Measurements from ENCODE around the gene KCNJ18.
"Not testable (repeated sequence)": the region's sequence is repeated elsewhere in the genome, so short reads cannot be mapped to it uniquely, and the experiment has no call there.

Gene KCNJ18

DNA sequence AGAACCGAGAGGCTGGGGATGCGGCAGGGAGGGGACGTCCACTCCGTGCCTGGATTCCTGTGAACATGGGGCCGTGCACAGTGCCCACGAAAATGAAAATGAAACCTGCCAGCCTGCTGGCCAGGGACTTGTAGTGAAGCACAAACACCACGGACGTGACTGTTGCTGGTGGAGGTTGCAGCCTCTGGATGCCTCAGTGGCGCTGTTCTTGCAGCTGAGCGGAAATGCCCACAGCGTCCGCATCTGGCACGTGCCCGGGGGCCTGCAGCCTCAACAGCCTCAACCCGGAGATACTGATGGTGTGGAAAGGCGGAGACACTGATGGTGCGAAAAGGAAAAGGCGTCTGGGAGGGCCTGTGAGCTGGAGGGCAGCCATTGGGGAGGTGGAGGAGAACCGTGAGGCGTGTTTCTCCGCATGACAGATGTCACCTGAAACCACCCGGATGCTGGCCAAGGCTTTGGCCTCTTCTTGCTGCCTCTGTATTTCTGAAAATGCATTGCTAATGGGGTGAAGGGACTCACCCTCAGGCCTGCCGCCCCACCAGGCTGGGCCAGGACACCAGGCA, 44.8 kb downstream of the KCNJ18 start:
- DNase-seq = not testable (repeated sequence)

DNA sequence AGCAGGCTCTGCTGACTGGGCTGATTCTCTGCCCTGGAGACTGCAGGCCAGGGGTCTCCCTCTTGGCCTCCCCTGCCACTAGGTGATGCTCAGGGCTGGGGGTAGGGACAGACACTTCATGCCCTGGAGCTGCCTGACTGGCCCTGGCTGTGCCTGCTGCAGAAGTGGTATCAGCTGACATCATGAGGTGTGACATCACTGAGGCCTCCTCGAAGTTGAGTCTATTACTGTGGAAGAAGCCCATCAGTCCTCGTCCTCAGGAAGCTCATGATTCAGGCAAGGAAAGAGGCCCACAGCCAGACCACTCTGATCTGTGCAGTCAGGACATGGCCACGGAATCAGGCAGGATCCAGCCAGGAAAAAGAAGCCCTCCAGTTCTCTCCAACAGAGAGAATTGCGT, 45.9 kb downstream of the KCNJ18 start:
- not testable (repeated sequence) for DNase-seq

DNA sequence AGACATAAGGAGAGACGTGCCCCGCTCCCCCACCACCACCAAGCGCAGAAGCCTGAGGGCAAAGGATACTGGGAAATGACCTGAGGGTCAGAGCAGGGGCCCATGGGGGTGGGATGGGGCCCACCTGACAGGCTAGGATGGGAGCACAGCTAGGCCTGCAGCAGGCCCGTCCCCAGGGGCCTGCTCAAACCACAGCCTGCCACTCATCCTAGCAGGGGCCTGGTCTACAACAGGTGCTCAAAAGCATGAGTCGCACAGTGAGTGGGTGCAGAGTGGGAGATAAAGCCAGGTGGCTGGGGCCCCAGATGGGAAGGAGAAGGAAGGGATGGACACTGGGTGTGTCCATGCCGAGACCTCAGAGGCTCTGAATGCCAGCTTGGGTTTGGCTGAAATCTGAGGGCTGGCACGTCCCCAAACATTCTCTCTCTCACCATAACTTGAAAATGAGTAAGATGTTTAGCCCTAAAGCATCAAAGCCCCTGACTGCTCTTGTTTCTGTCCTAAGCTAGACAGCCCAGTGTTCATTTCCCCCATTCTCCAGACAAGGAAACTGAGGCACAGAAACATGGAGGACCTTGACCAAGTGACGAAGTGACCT, 46.7 kb downstream of the KCNJ18 start:
- DNase-seq = not testable (repeated sequence)

DNA sequence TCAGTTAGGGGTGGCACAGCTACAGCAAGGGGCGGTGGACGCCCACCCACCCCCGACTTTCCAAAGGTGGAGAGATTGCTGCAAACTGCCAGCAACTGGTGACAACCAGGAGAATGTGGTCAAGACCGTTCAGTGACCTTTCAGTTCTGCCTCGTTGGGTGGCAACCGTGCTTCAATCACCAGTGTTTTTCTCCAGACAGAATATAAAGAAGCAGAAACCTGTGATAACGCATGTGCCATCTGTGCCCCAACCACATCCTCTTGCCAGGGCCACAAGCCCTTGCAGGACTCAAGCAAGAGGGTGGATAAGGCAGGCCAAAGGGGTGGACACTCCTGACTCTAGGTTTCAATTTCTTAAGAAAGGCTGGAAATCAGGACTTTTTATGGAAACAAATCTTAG, 47.2 kb downstream of the KCNJ18 start:
- not testable (repeated sequence) for DNase-seq

DNA sequence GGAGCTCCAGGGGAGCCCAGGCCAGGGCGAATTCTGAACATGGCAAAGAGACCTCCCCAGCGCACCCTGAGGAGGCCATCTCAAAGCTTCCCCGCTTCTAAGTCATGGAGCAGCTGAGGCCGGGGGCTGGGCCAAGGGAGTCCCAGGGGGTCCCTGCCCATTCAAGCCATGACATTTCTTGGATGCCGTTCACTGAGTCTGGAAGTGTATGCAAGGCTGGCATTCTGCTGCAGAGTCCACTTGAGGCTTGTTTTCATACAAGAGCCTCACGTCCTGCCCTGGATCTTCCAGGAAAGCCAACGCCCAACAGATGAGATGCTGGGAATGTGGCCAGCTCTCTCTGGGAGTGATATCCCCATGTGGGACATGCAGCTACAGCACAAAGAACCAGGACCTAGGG, 48.5 kb downstream of the KCNJ18 start:
- not testable (repeated sequence) for DNase-seq

DNA sequence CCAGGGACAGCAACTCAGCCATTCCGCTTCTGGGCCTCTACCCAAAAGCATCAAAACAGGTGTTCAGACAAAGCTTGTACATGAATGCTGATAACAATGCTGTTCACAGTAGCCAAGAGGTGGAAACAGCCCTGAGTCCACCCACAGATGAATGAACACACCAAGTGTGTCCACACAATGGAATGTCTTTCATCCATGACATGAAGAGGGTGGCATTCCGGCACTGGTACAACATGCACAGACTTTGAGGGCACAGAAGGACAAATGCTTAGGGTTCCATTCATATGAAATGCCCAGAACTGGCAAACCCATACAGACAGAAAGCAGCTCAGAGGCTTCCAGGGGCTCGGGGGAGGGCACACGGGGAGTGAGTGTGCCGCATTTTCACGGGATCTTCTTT, 49.2 kb downstream of the KCNJ18 start:
- DNase-seq = not testable (repeated sequence)

DNA sequence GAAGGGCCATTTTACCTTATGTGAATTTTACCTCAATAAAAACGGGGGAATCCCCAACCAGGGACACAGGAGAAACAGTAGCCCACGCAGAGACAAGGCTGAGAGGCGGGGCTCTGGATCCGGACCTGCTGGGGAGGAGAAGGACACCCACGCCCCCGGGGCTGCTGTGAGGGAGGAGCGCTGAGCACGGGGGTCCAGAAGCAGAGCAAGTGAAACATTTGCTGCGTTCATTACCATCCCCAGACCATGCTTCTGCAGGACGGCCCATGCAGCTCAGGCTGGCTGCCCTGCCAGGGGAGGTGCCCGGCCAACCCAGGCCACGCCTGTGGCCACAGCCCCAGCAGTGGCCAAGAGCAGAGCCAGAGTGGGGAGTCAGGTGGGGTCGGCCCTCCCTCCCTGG, 50.0 kb downstream of the KCNJ18 start:
- DNase-seq = no peak

DNA sequence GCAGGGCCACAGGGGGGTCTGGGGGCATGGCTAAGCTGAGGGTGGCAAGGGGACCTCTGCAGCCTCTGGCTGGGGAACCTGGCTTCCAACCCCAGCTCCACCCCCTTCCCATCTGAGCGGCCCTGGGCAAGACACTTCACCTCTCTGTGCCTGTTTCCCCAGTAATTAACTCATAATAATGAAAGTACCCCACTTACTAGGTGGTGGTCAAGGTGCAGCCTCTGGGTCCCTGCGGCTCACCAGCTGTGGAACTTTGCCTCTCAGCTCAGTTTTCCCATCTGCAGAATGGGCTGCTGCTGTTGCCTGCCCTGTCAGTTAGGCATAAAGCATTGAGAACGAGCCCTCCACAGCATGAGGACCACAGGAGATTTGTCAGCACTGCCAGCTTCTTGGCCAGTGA, 51.8 kb downstream of the KCNJ18 start:
- not testable (repeated sequence) for DNase-seq

DNA sequence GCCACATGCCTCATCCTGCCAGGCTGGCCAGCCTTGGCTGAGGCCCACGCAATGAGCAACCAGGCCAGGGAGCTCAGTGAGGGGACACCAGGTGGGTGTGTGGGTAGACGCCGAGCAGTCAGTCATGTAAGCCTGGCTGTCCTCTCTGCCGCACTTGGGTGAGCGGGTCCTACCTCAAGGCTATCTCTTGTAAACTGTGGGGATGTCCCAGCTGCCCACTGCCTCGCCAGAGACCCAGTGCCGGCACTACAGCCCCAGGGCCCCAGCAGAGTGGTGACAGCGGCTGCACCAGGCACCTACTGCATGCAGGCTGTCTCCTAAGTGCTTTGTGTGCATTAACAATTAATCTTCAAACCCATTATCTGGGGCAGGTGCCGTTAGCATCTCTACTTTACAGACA, 52.3 kb downstream of the KCNJ18 start:
- not testable (repeated sequence) for DNase-seq

DNA sequence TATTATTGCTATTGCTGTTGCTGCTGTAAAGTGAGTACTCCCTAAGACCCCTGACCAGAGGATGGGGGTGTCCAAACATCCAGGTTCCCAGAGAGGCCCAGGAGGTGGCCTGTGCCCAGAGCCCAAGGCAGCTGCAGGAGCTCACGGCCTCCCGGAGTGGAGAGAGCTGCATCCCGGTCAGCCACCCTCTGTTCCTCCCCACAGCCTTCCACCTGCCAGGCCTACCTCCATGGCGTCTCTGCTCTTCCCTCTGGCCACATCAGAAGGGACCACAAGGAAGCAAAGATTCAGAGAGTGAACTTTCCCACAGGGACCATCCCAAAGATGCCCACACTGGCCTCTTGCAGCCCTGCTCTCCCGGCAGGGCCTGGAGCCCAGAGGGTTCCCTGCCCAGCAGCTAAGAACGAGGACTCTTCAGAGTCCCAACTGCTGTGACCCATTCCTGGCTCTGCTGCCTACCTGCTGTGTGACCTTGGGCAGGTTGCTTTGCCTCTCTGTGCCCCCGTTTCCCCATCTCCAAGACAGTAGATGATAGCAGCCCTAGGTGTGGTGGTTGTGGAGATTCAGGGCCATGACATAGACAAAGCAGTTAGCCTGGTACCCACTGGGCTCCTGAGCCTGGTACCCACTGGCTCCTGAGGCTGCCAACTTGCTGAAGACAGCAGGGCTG, 53.2 kb downstream of the KCNJ18 start:
- not testable (repeated sequence) for DNase-seq

DNA sequence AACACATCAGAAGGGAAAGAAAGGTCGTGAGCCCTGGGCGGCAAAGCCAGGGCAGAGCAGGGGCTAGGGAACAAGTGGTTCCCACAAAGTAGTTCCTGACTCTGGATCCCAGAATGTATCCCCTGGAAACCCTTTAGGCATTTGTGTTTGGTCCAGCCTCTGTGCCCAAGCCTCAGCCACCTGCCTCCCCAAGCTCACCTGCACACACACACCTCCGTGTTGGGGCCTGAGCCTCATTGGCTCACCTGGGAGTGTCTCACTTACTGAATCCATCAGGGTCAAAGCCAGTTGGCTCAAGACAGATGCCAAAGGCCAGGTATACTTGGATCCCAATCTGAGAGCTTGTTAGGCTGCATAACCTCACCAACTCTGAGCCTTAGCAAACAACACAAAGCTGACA, 54.1 kb downstream of the KCNJ18 start:
- not testable (repeated sequence) for DNase-seq

DNA sequence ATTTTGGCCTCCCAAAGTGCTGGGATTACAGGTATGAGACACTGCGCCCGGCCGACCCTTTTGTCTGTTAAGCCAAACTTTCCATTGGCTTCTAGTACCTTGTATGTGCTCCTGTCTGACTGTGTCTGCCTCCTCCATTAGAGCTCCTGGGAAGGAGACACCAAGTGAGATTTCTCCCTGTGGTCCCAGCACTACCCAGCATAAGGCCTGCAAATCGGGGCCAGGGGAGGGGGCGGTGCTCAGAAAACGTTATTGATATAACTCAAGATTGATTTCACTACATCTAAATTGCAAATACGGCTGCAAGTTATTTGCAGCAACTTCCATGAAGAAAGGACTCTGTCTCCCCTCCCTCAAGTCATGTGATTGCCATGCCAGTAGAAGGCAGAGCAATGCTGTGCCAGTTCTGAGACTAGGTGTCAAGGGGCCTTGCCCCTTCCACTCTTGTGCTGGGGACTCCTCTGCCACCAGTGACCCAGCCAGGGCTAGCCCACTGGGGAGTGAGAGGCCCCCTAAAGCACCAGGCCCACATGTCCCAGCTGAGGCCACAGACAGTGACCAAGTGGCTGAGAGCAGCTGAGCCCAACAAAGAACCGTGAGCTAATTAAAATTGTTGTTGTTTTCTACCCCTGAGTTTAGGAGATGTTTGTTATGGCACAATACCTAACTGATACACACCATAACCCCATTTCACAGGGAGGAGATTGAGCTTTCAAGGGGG, 55.0 kb downstream of the KCNJ18 start:
- not testable (repeated sequence) for DNase-seq

DNA sequence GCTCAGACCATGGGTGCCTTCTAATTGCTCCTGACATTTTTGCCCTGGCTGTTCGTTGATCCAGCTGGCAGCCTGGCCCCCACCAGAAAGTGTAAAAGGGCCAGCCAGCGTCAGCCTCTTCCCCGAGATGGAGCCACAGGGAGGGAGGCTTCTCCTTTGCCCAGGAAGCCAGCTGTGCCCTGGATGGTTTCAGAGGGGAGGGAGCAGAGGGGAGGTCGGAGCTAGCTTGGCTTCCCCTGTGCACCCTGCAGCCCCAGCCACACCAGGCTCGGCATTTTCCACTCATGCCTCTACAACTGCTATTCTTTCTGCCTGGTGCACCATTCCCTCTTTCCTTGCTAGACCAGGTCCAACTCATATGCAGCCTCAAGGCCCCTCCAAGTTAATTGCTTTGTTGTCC, 56.4 kb downstream of the KCNJ18 start:
- DNase-seq = not testable (repeated sequence)

DNA sequence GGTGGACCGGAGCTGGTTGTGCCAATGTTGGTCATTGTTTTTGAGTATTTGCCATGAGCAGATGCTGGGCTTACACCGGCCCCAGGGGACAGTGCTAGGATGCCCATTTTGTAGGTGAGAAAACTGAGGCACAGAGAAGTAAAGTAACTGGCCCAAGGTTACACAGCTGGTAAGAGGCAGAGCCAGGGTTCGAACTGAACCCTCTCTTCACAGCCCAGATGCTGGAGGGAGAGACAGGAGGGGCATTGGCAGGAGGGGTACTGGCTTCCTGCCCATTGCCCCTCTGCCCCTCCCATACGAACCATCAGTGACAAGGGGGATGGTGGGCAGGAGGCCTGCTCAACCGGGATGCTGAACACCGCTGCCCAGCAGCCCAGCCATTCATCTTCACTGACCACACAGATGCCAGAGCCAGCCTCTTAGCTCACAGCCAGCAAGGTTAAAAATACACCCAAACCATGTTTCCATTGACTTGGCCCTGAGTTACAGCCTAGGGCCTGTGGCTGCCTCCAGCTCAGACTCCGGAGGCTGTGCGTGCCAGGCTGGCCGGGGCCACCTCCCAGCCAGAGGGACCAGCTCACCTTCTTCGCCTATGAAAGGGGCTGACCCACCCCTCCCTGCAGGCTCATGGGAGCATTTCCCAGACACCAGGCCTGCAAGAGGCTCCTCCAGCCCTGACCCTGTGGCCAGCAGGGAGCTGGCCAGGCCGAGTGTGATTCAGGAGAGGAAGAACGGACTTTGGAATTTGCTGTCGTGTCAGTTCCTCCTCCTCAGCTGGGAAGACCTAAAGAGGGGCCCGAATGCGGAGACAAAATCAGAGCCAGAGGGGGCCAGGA, 57.6 kb downstream of the KCNJ18 start:
- not testable (repeated sequence) for DNase-seq

DNA sequence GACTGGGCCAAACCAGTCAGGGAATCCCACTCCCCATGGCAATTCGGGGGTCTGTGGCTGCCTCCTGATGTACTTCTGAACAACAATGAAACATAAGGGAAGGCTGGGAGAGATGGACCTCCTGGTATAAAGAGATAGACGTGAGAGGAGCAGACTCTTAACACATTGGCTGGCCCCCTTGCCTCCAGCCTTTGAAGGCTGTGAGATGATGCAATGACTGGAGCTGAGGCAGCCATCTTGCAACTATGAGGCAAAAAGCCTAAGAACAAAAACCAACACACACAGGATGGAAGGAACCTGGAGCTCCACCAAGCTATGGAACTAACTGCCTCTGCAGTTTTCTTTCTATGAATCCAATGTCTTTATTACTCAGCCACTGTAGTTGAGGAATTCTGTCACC, 58.8 kb downstream of the KCNJ18 start:
- DNase-seq = not testable (repeated sequence)
